ENCODE results near the gene KIAA1755. TPM values are rescaled to one million over a fixed set of nuclear protein-coding genes. Genes with fewer than 3 reads are reported as not detected.

Gene KIAA1755
- total RNA-seq, 4 donors from 2014 or later: 12.0 to 36.3 (median 23.1) TPM

DNA sequence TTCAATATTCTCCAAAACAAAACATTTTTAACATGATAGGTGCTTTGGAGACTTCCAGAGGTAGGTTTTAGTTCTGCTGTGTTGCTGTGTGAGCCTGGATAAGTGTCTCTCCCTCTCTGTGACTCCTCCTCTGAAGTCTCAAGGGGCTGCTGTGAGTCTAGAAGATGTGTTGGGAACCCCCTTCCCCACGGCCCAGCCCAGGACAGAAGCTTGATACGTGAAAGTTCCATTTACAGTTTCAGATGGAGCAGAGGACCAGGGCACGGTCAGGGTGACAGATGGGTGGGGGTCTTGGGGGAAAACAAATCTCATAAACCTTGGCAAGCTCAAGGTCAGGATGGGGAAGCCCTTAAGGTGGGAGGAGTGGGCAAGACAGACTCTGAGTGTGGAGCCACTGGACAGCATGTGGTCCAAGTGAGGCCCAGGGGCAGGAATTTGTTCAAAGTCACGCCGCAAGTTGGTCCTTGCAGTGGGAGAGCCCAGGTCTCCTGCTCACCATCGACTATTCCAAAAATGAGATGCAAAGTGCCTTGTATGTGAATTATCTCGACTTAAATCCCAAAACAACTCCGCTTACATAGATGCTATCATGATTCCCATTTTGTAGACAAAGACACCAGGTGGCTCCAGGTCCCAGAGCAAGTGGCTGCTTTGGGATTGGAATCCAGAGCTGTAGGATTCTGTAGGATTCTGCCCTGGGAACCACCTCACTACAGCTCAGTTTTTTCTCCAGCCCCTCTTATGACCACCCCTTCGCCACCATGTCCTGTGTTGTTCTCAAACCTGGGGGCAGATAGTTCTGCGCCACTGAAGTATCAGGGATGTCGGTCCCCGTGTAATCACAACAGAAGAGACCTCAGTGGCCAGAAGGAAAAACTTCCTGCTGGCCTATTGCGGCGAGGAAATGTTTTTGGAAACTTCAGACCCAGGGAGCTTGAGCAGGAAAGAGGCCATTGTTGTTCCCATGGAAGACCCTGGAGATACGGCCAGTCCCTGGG is 97.4 kb downstream of the KIAA1755 start:
- peaks cover 0 to 28% (median 3%) of the 10 kb centered on the region in 4 donors for H3K4me1 ChIP-seq
- WGBS, 2 donors: 69 to 81% methylated on average over 15 of the region's 15 CpGs
- H3K27me3 ChIP-seq: no peaks in the 10 kb centered on the region
- H3K36me3 ChIP-seq: no peaks in the 10 kb centered on the region
- TF ChIP-seq POLR2A (IDR thresholded peaks at IDR 0.05): no peak
- TF ChIP-seq EP300 (IDR thresholded peaks at IDR 0.05): no peak
- no peak for TF ChIP-seq CTCF (IDR thresholded peaks at IDR 0.05)
- H3K9me3 ChIP-seq: no peaks in the 10 kb centered on the region
- H3K27ac ChIP-seq: peak overlapping the region in 1 of 4 donors; percentile 0
- DNase-seq (ENCODE audit: low spot score in 2 of 2): no peak
- peak overlapping the region in 1 of 4 donors; percentile 46 for H3K4me3 ChIP-seq

- DNase-seq (ENCODE audit: low spot score in 2 of 2): no peak
- no peak for TF ChIP-seq CTCF (IDR thresholded peaks at IDR 0.05)
- no peak for TF ChIP-seq POLR2A (IDR thresholded peaks at IDR 0.05)
- TF ChIP-seq EP300 (IDR thresholded peaks at IDR 0.05): no peak
- Histone ChIP-seq H3K9me3 (no peaks in the 10 kb centered on the region), H3K4me1 (peaks cover 0 to 27% (median 3%) of the 10 kb centered on the region in 4 donors), H3K4me3 (no peak overlapping the region), H3K27ac (no peak overlapping the region), H3K27me3 (no peaks in the 10 kb centered on the region), H3K36me3 (no peaks in the 10 kb centered on the region)
- WGBS, 2 donors: 68 to 81% methylated on average over 2 of the region's 2 CpGs
Observed at GRCh38 chr20:38162149-38162548, 98.4 kb downstream of the KIAA1755 start.

GRCh38 chr20:38161412-38161774 is 99.1 kb downstream of the KIAA1755 start:
- Histone ChIP-seq H3K4me3 (no peak overlapping the region), H3K9me3 (no peaks in the 10 kb centered on the region), H3K4me1 (peaks cover 0 to 26% (median 3%) of the 10 kb centered on the region in 4 donors), H3K36me3 (no peaks in the 10 kb centered on the region), H3K27ac (no peak overlapping the region), H3K27me3 (no peaks in the 10 kb centered on the region)
- TF ChIP-seq CTCF (IDR thresholded peaks at IDR 0.05) (no peak), POLR2A (IDR thresholded peaks at IDR 0.05) (no peak), EP300 (IDR thresholded peaks at IDR 0.05) (no peak)
- DNase-seq (ENCODE audit: low spot score in 2 of 2): no peak
- WGBS, 2 donors: 90 to 94% methylated on average over 14 of the region's 14 CpGs

Other genes with a start within 250 kb of the KIAA1755 start
- 10 to 100 TPM in 3 of 4 donors, 1 to 10 TPM in 1; 8.2 to 14.2 (median 10.8) TPM for gene TTI1, start 227.3 kb downstream of the KIAA1755 start, total RNA-seq
- 10 to 100 TPM; 28.5 to 36.3 (median 35.1) TPM for gene RPRD1B, start 227.0 kb downstream of the KIAA1755 start, total RNA-seq
- gene TGM2, start 95.5 kb downstream of the KIAA1755 start, total RNA-seq: 10 to 100 TPM; 17.0 to 87.6 (median 55.8) TPM
- gene BPI, start 43.4 kb upstream of the KIAA1755 start, total RNA-seq: under 1 TPM in 1 of 4 donors, not detected in 3; 0.84 TPM
- 10 to 100 TPM in 1 of 4 donors, 1 to 10 TPM in 1, not detected in 2; 2.2 to 30.0 TPM for gene LBP, start 85.7 kb upstream of the KIAA1755 start, total RNA-seq
- gene SNHG17, start 174.6 kb upstream of the KIAA1755 start, total RNA-seq: 10 to 100 TPM; 16.4 to 60.9 (median 34.3) TPM
- gene RALGAPB, start 212.1 kb upstream of the KIAA1755 start, total RNA-seq: 10 to 100 TPM; 33.9 to 45.9 (median 44.3) TPM

All from tibial nerve (tissue), 4 donors.